Left renal pelvis (tissue), 4 donors: ENCODE results near the gene SMARCC1. TPM values are rescaled to one million over a fixed set of nuclear protein-coding genes. Genes with fewer than 3 reads are reported as not detected.

Source experiments
- DNase-seq, 4 donors: peaks; one replicate each; pipeline ENCODE4 v3.0.0-alpha.2; 2013; ENCODE audit warnings: low read depth in 4 of 4, low spot score in 3 of 4
- polyA plus RNA-seq, 4 donors: library from polyadenylated mRNA; unstranded; fragments of 120-200 nt; gene quantifications; one replicate each; pipeline ENCODE4 v1.2.1, GENCODE V29; 2013; ENCODE audit not compliant: insufficient read length in 4 of 4

The SMARCC1 gene
- polyA plus RNA-seq, 4 donors, result 71.7 to 138 (median 124) TPM

DNA sequence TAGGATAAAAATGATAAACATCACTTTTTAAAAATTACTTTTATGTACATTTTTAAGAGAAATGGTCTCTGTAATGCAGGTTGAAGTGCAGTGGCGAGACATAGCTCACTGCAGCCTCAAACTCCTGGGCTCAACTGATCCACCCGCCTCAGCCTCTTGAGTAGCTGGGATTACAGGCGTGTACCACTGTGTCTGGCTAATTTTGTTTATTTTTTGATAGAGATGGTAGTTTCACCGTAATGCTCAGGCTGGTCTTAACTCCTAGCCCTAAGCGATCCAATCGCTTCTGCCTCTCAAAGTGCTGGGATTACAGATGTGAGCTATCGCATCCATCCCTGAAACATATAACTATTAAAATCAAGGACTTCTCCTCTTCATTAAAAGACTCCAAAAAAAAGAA lies 140.0 kb downstream of the SMARCC1 start:
- no peak for DNase-seq

DNA sequence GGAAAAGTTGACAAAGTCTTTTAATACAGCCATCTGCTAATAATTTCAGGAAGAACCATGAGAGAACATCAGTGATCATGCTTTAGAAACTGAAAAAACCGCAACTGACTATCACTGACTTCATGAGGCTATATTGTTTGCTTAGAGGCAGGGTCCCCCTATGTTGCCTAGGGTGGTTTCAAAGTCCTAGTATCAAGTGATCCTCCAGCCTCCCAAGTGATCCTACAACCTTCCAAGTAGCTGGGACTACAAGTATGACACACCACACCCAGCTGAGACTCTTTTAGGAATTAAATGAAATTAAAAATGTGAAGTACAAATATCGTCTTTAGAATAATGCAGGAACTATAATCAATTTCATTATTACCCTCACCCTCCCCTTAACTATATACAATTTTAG lies 144.8 kb downstream of the SMARCC1 start:
- DNase-seq, result no peak

DNA sequence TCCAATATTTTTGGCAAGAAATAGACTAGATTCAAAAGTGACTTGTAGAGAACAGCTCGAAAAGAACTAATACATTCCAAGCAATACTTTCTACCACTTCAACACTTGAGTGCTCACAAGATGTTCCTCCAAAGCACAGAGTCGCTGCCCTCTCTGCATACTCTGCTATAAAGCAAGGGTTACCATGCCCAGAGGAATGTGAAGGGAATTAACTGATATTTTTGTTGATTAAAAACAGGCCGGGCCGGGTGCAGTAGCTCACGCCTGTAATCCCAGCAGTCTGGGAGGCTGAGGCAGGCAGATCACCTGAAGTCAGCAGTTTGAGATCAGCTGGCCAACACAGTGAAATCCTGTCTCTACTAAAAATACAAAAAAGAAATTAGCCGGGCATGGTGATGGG lies 145.5 kb downstream of the SMARCC1 start:
- no peak for DNase-seq

DNA sequence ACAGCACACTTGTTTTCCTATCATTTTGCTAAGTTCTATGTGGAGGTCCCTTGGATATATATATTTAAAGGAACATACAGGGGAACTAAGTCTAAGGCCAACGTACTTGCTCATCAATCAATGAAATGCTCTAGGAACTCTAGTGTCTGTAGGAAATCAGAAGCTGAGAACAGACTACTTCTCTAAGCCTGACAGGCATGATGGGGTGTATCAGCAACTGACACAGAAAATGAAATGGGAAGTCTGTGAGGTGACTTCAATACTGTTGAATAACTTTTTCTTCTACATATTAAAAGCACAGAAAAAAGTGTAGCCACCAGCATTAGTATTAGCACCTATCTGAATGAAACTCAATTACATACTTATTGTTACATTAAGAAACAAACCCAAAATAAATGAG lies 146.2 kb downstream of the SMARCC1 start:
- no peak for DNase-seq

DNA sequence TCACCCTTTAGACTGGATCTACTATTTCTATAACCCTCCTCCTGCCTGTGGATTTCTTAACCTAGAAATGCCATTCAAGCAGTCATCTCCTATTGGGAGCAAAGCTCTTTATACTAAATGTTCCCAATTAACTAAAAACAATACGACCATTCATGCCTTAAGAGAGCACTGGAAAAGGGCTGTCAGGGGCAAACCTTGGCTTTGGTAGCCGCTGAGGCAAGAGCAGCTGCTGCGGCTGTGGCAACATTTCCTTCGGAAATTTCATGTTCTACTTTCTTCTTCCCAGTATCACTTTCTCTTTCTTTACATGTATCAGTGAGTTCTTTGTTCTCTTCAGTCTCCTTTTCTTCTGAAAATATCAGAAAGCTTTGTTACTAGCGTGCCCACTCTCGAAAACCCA lies 146.7 kb downstream of the SMARCC1 start:
- no peak for DNase-seq

DNA sequence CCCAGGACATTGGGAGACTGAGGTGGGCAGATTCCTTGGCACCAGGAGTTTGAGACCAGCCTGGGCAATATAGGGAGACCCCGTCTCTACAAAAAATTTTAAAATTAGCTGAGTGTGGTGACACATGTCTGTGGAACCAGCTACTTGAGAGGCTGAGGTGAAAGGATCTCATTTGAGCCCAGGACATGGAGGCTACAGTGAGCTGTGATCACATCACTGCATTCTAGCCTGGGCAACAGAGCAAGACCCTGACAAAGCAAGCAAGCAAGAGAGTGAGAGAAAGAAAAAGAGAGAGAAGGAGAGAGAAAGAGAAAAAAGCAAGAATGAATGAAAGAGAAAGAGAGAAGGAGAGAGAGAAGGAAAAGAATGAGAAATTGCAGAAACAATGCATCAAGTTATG lies 150.9 kb downstream of the SMARCC1 start:
- no peak for DNase-seq

DNA sequence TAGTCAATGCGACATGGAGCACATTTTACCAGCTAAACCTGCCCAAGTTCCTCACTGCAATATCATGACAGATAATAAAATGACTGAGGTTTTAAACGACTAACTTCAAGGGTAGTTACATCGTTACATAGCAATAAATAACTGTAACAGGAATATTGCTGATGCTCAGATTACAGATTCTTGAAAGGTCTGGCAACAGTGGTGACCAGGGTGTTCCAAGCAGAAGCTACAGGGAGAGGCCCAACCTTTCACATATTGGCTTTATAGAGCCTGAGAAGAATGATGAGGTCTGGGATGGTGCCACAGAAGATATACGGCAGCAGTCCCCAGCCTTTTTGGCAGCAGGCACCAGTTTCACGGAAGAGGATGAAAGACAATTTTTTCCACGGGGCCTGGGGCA lies 151.9 kb downstream of the SMARCC1 start:
- DNase-seq, result no peak

DNA sequence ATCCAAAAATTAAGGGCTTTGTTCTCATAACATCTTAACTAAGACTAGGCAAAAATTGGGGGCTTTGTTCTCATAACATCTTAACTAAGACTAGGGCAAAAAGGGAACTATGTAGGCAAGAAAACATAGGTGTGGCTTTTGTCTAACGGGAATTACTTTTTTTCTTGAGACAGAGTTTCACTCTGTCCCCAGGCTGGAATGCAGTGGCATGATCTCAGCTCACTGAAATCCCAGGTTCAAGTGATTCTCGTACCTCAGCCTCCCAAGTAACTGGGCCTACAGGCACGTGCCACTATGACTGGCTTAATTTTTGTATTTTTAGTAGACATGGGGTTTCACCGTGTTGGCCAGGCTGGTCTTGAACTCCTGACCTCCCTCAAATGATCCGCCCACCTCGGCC lies 153.3 kb downstream of the SMARCC1 start:
- DNase-seq, result no peak

DNA sequence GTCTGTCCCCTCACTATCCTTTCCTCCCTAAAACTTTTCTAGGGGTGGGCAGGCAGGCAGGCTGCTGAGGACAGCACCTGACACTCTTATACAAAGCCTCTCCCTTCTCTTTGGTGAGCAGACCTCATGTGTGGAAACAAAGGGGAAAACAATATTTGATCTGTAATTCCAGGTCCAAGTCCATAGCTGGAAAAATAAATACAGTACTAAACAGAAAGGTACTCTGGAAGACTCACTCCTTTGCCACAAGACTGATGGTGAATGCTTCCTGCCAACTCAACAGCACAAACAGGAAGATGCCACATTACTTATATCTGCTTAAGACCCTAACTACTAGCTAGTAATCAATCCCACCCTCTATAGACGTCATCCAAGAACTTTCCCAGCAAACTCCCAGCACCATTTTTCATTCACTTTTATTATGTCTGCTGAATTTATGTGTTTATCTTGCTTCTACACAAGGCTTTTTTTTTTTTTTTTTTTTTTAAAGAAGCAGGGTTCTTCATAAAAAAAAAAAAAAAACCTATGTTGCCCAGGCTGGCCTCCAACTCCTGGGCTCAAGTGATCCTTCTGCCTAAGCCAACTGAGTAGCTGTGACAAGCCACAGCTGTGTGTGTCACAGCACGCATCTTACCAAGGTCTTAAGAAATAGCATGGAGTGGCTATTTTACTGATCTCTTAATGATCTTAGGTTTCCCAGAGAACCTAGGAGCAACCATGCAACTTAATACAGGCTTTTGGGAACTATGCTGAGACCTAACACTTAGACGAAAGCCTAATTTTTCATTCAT lies 158.8 kb downstream of the SMARCC1 start:
- DNase-seq, result no peak

DNA sequence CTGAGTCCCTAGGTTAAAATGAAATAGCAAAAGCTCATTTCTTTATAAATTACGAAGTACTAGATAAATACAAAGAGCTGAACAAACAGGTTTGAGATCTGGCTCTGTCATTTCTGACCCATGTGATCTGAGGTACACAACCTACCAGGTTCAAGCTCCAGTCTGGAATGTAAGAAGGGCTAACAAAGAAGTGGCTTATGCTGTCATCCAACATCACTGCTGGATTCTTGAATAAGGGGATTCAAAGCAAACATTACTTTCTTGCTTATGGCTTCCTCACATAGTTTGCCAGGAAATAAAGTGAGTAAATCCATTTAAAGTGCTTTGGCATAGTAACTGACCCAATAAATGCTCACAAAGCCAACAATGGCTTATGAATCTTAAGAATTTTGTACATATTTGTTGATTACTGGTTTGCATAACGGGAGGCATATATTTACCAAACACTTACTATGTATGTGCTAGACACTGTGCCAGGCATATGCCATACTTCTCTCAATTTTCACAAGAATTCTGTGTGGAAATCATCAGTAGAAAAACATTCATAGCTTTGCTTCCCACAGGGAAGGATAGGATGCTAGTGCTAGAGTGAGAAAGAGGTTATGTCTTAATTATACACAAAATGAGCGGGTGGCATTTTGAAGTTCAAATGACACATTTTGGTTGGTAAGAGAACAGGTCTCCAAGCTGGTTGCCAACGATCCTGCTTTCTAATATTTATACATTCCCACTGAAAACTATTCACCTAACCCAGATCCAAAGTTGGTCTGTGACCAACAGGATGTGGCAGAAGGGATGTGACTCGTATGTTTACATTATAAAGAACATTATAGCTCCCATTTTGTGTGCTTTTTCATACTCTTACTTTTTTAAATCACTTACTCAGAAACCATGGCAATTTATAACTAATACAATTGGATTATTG lies 164.3 kb downstream of the SMARCC1 start:
- no peak for DNase-seq

DNA sequence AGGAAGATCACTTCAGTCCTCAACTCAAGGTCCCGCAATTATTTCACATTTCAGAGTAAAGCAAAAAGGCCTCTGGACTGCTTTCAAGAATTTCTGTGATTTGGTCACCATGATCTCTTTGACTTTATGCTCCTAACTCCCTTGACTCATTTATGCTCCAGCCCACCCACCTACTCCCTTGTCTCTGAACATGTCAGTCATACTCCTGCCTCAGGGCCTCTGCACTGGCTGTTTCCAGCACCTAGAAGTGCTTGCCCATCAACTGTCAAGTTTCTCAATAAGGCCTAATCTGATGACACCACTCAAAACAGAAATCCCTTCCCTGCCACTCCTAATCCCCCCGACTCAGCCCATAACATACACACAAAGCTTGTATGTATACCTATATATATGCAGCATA lies 166.9 kb downstream of the SMARCC1 start:
- no peak for DNase-seq

DNA sequence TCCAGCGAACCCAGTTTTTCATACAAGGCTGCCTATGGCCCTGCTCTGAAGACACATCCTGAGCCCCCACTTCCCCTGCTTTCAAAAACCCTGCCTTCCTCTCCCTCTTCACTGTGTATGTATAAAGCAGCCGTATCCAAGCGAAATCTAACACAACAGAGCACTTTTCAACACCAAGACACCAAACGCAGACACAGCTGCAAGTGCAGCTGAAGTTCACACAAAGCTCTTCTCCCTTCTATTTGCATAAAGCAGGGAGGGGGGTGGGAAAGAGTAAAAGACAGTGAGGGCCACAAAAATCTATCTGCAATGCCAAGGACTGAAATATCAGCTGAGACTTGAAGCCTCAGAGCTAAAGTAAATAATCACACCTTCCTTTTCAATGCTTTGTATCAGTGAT lies 168.0 kb downstream of the SMARCC1 start:
- DNase-seq, result no peak

DNA sequence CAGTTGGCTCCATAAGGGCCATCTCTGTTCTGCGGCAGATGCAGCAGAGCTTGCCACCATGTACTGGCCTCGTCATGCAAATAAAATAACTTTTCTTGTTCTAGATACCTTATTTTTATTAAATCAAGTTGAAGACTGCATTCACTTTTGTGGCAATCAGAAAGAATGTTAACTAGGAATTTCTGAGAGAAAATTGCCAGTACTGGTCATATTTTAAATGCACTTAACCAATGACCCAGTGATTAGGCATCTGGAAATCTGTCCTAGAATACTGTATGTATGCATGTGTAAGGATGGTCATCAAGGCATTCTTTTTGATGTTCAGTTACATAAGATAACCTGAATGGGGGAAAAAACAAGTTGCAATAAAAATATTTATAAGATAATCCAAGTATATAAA lies 168.8 kb downstream of the SMARCC1 start:
- no peak for DNase-seq

DNA sequence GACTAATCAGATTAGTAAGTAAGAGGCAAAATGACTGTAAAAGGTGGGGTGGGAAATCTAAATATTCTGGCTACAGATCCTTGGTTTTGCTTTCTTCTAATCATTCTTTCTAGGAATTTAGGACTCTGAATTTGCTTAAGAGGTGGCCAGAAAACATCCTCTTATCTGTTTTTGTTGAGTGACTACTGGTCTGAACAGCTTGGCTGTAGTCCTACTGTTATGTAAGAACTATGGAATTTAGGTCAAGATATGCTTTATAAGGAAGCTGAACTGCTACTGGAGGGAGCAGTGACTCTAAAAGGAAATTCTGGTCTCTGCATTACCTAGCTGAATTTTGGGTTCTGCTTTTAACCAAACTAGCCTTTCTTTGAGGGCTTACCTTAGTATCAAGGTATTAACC lies 169.5 kb downstream of the SMARCC1 start:
- DNase-seq, result no peak

DNA sequence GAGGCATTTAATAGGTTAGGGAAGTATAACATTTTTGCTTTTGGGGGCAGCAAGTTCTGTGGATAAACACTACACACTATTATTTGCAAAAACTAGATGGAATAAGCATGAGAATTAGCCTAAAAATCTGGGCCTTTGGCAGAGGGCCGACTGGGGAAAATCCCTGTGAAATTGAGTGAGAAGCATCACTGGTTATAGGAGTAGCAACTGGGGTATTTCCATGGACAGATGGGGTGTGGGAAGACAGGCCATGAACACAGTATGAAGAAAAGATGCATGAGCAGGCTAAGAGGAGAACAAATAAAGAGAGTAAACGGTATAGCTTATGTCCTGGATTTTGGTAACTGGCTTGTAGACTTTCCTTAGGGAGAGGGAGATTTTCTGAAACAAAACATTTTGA lies 170.1 kb downstream of the SMARCC1 start:
- no peak for DNase-seq

DNA sequence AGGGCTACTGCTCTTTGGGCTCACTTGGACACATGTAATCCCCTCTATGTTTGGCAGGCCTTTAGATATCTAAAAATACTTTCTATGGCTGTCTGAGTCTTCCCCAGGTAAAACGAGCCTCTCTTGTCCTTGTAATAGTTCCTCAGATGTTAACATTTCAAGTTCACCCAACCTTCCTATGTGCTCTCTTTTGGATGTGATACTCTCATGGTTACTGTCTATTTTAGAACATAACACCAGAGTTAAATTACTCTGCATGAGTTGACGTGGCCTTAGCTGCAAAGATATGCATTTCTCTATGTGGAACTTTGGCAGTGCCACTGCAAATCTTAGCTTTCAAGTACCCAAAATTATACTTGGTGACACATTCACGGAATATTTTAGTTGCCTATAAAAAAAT lies 171.1 kb downstream of the SMARCC1 start:
- no peak for DNase-seq

DNA sequence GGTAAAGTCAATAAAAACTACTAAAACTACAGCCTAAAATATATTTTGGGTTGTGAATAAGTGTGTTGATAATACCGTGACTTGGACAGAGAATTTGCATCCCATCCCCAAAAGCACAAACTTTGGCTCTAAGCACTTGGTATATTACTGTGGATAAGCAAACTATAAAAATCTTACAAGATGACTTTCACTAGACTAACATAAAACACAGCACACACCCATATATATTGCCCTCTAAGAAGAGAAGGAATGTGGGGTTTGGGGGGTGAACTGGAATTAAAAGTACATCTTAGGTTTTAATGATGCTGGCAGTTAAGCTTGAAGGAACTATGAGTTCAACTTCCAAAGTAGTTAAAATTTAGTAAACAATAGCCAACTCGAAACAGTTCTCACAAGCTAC lies 174.4 kb downstream of the SMARCC1 start:
- no peak for DNase-seq

DNA sequence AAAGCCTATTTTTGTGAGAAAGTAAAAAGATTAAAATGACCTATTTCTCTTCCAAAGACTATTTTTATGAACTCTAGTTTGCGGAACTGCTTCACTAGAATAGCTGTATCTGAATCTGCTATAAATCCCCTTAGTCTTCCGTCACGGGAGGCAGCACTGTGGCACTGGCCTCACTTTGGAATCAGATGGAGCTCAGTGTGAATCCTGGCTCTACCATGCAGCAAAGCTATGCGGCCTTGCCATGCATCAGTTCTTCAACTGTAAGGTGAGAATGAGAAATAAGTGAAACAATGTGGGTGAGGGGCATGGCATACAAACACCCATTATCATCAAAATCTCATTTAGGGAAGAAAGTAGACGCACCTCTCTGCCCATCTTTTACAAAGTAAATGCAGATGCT lies 175.5 kb downstream of the SMARCC1 start:
- no peak for DNase-seq

DNA sequence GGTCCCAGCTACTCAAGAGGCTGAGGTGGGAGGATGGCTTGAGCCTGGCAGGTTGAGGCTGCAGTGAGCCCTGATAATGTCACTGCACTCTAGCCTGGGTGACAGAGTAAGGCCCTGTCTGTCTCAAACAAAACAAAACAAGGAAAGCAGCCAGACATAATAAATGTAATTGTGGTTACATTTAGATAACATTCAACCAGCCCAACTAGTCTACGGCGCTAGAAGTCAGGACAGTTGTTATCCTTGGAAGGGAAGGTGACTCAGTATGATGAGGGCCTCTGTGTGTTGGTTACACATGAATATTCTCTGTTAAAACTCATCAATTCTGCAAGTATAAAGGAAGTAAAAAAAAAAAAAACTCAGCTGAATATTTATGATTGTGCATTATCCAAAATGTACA lies 176.0 kb downstream of the SMARCC1 start:
- no peak for DNase-seq

DNA sequence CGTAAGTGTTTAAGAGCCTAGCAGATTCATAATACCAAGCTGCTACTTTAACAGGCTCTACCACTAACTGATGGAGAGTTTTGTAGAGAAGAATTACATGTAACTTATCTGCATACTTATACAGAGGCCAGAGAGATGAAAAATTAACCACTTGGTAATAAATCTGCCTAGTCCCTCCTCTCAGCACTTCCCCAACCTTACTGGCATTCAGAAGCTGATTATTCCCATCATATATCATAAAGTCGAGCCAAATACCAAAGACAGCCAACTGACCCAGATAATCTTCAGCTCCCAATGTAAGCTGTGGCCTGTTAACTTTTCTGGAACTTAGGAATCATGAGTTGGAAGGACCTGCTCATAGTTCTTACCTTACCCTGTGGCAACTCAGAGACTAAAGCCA lies 177.5 kb downstream of the SMARCC1 start:
- DNase-seq, result no peak

DNA sequence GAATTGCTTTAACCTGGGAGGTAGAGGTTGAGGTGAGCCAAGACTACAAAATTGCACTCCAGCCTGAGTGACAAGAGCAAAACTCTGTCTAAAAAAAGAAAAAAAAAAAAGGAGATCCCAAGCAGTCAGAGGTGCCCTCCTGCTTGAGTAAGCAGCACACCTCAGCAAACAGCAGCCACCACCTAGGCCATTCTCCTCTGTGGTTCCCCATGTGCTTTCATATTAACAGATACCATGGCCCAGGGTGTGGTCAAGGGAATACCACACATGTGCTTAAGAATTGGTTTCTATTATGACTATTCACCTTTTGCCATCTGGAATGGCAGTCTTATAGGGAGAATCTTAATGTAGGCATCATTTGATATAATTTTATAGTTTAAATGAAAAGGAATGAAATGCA lies 178.4 kb downstream of the SMARCC1 start:
- no peak for DNase-seq

DNA sequence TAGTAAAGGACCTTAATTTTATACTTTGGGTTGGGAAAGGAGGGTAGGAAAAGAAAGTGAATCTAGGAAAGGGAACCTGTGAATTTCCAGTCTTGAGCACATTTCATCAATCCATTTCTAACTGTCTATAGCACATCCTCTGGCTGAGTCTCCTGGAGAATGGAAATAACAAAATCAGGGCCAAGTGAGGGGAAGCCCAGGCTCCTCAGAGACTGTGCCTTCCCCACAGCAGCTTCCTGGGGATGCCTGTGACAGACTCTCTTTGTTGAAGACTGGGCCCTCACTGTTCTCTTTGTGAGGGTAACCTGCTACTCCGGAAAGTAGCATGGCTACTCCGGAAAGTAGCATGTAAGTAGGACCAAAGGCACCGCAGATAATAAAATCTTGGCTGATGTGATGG lies 180.4 kb downstream of the SMARCC1 start:
- DNase-seq, result no peak
